Camera-type eye (tissue), 1 donor: ENCODE data around the gene NRSN2. TPM values are rescaled to one million over a fixed set of nuclear protein-coding genes. Genes with fewer than 3 reads are reported as not detected.

Source experiments
- total RNA-seq: library from RNA; depleted of rRNA; stranded (reverse); fragments of >200 nt; gene quantifications from one replicate; pipeline ENCODE4 v1.2.3, GENCODE V29; 2014

NRSN2 gene, protein sequence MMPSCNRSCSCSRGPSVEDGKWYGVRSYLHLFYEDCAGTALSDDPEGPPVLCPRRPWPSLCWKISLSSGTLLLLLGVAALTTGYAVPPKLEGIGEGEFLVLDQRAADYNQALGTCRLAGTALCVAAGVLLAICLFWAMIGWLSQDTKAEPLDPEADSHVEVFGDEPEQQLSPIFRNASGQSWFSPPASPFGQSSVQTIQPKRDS
- total RNA-seq, result 16.0 TPM

DNA sequence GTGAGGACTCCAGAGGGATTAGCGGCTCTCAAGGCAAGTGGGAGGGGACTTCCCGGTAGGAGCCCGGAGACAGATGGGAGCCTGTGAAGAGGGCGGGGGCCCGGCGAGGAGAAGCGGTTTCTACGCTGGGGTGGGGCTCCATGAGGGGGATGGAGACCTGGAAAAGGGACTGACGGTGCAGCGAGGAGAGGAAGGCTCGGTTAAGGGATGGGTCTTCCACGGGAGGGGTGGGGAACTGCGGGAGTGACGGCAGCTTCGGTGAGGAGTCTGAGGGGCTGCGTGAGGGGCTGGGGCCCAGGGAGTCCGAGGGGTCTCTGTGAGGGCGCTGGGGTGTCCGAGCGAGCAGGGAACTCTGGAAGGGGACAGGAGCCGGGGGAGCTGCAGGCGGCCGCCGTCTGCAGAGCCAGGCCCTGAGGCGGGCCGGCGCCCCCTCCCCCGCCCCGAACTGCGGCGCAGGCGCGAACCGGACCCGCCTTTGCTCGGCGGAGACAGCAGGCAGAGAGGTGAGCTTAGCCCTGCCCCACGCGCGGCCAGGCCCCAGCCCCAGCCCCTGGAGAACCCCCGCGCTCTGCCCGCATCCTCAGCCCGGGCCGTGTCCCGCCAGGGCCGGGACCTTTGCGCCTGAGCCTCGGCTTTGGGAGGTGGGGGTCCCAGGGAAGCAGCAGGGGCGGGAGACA, at the start of gene NRSN2:
NRSN2 (plus strand) TSS at position 472 of the 677 bp plus-strand sequence. CDS start 2,533 bp downstream, outside the sequence.

DNA sequence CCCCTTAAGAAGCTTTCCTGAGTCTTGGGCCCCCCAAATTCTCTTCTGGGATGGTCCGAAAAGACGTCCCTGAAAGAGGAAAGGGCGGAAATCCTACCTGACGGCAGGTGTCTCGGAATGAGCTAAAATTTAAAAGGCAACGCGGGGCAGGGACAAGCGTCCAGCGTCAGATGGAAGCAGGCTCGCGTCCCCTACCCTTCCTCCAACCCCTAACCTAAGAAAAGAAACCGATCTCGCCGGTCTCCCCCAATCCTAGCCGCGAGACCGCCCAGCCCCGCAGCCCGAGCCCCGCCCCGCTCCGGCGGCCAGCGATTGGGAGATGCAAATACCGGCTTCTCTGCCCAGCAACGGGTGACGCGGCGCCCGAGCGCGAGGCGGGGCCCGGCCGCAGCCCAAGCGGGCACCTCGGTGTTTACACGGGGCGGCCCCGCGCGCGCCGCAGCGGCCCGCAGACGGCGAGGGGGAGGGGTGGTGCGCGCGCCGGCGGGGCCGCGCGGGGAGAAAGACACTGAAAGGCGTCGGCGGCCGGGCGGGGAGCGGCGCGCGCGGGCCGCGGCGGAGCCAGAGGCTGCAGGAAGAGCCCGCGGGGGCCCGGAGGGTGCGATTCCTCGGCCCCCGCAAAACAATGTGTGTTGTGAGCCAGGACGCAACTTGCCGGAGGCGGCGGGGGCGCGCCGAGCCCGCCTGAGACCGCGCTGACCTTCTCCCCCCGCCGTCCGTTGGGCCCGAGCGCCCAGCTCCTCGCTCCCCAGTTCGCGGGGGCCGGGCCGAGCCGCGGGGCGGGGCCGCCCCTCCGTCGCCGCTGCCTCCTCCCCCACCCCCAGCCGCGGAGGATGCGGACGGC, 21.6 kb upstream of the NRSN2 start, which contains the start of gene SOX12:
SOX12 (plus strand) TSS at position 508 of the 844 bp plus-strand sequence. CDS start 373 bp downstream, outside the sequence.

Other genes starting within 250 kb of the NRSN2 start
- not detected for gene DEFB126, start 204.5 kb upstream of the NRSN2 start, total RNA-seq
- gene DEFB127, start 189.7 kb upstream of the NRSN2 start, total RNA-seq, result not detected
- not detected for gene DEFB128, start 157.4 kb upstream of the NRSN2 start, total RNA-seq
- gene DEFB129, start 119.9 kb upstream of the NRSN2 start, total RNA-seq, result not detected
- gene DEFB132, start 89.4 kb upstream of the NRSN2 start, total RNA-seq, result not detected
- 12.6 TPM for gene C20orf96, start 56.4 kb upstream of the NRSN2 start, total RNA-seq
- gene ZCCHC3, start 49.5 kb upstream of the NRSN2 start, total RNA-seq, result 34.5 TPM
- 16.4 TPM for gene SOX12, start 21.6 kb upstream of the NRSN2 start, total RNA-seq
- gene TRIB3, start 33.6 kb downstream of the NRSN2 start, total RNA-seq, result 5.7 TPM
- 69.6 TPM for gene RBCK1, start 61.2 kb downstream of the NRSN2 start, total RNA-seq
- 41.8 TPM for gene TBC1D20, start 115.4 kb downstream of the NRSN2 start, total RNA-seq
- 201 TPM for gene CSNK2A1, start 196.7 kb downstream of the NRSN2 start, total RNA-seq